ENCODE measurements around the gene CCDC51.
"Not testable (repeated sequence)": the region's sequence is repeated elsewhere in the genome, so short reads cannot be mapped to it uniquely, and the experiment has no call there.

Gene CCDC51

DNA sequence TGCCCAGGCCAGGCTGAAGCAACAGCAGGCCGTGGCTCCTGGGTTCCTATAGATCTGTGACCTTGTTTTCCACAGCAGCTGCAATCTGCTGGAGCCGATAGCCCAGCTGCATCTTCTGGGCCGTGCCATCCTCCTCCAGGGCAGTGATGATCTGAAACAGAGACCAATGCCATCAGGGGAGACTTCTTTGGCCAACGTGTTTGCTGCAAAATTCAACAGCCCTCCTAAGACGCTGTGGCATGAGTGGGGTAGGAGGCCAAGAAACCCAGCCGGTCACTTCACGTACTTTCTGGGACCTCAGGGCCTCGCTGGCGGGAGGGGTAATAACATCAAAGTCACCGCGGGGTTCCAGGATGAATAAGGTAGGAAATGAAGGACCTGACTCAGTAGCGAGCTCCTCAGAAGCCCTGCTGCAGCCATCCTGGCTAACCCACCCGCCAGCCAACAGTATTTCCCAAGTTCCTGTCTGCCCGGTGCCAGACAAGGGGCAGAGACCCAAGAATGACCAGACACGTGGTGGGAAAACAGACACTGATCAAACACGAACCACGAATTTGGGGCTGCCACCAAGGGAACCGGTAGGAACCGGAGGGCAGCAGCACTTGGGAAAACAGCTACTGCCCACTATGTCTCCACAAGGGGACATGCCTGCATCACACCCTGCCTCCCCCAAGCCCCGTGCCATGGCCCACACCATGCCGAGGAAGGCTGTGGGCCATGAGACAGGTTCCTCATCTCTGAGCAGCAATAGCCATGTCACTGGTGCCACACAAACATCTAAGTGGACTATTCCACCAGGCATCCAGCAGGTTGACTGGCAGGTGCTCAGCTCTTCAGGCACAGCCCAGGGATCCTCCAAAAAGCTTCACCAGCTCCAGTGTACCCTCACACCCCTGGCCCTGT, 35.2 kb downstream of the CCDC51 start:
- DNase-seq: no peak

DNA sequence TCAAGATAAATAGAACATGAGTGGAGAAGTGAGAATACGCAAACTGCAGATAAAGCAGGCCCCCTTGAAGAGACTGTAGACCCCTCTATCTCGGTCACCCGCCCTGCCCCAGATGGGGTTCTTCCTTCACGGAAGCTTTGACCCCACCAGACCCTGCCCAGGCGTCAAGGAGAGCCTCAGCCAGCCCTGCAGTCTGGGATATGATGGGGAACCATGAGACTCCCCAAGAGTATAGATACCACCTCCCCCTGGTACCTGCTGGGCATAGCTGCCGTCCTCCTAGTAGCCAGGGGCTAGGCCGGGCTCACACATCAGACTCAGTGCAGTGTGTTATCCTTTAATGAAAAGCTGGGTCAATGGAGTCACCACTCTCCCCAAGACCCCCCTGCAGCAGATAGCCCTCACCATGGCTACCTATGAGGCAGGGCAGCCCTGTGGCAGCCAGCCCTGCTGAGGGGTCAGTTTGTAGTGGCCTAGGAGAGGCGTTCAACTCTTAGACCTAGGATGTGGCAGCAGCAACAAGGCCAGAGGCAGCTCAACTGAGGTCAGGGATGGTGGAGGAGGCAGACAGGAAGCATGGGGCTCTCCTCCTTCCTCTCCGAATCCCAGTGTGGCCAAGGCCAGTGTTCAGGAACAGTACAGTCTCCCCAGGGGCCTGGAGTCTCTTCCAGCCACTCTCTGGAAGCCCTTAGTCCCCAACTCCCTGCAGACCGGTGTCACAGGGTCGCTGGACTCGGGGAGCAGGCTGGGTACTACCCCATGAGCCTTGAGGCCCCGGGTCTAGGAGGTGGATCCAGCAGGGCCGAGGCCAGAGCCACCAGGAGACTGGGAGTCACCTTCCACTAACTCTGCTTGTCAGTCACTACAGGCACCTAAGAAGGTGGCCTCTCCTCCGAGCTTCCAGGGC, 36.1 kb downstream of the CCDC51 start:
- DNase-seq: no peak

DNA sequence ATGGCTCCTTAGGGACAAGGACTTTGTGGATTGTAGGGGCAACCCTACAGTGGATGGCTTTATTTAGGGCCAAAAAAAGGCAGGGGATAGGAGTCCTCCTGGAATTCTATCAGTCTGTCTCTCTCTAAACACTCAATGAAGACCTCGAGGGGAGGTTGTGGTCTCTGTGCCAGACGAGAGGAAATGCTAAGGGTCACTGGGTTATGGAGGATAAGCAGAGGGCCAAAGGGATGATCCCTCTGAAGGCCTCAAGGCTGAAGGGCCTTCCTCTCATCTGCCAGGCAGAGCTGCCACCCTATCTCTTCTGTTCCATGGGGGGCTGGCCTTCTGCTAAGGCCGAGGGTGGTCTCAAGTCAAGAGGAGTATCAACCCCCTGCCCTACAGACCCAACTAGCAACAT, 37.0 kb downstream of the CCDC51 start:
- no peak for DNase-seq

DNA sequence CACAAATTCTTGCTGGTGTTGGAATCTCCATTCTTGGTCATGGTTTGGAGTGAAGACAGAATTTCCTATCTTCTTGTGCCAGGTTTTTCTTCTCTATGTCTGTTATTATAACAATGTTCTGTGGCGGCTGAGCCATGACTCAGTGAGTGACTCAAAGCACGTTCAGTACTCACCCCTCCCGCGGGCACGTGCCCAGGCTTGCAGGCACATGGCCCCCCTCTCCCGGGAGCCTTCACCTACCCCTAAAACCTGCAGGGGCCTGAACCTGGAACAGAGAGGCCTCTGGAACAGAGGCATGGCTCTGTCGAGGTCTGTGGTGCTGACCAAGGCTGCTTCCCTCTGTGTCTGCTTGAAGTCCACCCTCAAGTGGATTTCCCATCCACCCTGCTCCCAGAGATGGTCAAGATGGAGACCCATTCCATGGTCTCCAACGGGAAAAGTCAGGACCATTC, 37.6 kb downstream of the CCDC51 start:
- no peak for DNase-seq

DNA sequence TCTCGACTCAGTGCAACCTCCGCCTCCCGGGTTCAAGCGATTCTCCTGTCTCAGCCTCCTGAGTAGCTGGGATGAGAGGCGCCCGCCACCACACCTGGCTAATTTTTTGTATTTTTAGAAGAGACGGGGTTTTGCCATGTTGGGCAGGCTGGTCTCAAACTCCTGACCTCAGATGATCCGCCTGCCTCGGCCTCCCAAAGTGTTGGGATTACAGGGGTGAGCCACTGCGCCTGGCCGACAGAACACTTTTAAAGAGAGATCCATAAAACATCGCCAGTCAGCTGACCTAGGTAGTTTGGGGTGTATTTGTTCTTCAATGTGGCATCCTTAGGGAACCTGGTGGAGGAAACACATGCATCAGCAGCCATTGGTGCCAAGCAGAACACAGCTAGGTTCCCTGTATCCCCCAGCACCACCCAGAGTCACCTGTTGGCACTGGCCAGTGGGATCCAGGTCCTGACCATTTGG, 38.5 kb downstream of the CCDC51 start:
- not testable (repeated sequence) for DNase-seq

DNA sequence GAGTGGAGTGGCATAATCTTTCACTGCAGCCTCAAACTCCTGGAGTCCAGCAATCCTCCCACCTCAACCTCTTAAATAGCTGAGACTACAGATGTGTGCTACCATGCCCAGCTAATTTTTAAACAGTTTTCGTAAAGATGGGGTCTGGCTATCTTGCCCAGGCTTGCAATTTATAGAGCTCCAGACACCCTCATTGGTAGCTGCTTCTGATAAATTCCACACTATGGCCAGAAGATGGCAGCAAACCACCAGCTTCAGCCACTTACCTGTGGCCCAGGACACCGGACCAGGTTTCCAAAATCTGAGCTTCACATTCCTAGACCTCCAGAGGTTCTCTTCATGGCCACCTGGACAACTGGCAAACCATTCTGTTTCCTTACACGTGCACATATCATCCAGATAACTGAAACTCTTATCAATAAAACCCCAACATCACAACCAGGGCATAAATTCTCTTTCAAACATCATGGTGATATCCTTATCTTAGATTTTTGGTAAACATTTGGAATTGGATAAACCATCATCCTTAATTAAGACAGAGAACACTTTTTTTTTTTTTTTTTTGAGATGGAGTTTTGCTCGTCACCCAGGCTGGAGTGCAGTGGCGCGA, 39.0 kb downstream of the CCDC51 start:
- peak; percentile 8 for DNase-seq

DNA sequence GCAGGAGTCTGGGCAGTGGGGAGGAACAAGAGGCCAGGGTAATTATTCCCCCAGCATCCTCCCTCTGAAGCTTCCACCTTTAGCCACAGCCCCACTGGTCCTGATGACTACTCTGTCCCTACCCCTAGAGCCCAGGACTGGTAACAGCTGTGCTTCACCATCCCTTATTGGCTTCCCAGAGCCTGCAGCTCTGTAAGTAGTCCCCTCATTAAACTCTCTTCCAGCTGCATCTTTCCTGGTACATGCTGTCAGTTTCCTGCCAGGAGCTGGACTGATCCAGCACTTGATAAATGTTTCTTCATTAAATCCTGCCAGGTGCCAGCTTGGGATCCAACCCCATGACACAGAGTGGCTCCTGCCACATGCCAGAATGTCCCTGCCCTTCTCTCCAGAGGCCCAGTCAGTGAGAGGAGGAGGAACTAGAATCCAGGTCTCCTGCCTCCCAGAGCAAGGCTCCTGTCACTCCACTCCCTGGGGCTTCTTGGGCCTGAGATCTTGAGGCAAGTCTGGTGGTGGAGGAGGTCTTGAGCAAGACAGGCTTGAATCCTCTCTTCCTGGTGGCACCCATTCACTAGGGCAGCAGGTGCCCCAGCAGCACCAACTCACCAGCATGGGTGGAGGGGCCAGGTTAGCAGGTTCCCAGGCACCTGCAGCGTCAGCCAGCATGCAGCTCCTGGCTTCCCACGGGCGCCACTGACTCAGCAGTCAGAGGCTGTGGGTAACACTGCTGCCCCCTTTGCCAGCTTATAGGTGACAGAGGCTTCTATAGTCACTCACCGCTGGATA, 40.3 kb downstream of the CCDC51 start:
- no peak for DNase-seq

DNA sequence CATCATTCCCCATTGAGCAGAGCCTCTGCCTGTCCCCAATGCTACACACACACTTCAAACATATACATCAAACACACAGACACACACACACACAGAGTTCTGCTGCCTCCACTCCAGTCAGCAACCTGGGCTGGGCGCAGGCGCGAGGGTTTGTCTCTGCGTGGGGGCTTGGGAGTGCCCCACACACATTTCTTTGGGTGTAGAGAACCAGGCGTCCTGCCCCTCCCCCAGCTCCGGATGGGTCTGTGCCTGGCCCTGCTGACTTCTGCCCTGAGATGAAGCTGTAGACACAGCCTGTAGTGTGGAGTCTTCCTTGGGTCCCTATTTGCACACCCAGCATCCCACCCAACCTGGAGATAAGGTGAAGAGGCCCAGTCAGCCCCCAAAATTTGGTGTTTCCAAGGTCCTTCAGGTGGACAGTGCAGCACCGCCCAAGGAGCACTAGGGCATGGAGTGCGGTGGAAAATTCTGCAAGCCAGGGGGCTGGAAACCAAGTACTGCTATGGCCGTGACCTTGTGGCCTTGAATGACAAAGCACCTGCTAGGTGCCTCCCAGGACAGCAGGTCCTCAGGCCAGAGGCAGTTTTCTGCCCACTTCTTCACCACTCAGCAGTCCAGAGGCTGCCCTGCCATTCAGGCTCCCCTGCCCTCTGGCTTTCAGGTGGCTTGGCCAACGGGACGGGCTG, 41.1 kb downstream of the CCDC51 start:
- DNase-seq: no peak

DNA sequence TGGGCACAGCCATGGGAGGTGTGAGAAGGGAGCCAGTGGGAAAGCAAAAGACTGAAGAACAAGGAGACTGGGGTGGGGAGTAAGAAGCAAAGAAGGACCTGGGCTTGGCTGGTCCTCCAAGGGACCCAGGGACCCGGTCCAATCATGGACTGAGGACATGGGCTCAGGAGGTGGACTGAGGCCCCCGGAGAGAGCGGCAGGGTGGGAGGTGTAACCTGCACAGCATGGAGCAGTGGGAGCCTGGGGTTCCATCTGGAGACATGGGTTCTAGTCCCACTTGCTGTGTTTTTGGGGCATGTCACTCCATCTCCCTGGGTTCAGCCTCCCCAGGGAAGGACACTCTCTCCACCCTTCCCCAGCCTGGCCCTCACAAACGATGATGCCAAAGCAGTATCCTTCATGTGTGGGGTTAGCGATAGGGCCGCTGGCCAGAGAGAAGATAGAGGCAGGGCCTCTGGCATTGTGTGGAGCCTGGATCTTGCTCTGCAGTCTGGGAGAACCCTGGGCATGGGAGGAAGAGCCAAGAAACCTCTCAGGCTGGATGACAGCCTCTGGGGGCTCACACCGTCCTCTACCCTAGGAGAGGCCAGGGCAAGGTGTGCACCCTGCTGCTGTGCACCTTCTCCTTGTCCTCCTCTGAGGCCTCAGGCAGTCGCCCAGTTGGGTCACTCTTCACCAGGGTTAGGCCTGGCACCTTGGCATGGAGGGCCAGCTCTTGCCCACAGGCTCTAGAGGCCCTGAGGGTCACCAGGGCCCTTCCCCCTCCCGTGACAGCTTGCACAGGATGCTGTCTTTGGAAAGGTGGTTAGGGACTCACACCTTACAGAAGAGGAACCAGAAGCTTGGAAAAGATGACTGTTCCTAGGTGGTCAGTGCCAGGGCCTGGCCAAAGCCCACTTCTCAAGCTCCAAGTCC, 41.9 kb downstream of the CCDC51 start:
- no peak for DNase-seq

DNA sequence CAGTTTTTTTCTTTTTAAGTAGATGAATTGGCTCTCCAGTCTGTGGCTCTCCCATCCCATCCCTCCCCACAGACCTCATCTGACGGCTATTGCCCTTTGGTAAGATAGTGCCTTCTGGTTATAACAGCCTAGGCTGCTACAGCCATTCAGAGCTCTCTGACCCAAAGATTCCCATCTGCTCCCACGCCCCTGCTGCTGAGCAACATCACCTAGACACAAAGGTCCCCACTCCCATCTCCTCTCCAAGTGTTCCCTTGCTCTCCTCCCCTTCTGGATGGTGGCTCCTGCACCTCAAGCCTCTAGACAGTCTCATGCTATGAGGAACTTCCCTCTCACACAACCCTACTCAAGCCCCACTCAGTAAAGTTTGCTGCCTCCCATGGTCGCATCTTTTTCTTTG, 44.2 kb downstream of the CCDC51 start:
- no peak for DNase-seq

DNA sequence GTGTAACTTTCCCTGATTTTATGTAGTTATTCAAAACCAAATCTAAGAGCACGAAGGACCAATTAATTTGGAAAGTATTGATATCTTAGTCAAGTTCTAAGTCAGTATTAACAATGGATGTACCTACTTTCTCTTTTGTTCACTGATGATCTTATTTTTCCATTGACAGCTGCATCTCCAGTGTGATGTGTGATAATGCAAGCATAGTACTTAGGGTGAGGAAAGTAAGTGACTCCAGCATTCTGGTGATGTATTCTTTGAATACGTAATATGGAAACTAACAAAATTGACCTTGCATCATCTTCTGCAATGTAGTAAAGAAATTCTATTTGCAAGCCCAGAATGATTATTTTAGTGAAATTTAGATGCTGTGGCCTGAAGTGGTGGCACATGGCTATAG, 45.5 kb downstream of the CCDC51 start:
- DNase-seq: no peak

DNA sequence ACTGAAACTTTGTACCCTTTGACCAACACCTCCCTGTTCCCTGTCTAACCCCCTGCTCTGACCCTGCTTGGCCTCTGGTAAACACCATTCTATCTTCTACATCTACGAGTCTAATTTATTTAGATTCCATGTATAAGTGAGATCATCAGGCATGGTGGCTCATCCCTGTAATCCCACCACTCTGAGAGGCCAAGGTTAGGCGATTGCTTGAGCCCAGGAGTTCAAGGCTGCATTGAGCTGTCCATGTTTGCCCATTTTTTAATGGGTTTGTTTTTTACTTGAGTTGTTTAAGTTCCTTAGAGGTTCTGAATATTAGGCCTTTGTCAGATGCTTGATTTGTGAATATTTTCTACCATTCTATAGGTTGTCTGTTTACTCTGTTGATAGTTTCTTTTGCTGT, 51.0 kb downstream of the CCDC51 start:
- no peak for DNase-seq

DNA sequence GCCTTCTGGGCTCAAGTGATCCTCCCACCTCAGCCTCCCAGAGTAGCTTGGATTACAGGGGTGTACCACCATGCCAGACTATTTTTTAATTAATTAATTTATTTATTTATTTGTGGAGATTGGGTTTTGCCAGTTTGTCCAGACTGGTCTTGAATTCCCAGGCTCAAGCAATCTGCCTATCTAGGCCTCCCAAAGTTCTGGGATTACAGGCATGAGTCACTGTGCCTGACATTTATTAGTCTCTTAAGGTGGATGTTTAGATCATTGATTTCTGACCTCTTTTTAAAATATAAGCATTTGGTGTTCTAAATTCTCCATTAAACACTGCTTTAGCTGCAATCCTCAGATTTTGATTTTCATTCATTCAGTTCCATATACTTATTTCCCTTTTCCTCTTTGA, 52.3 kb downstream of the CCDC51 start:
- DNase-seq: no peak
